Activated B cell treated with CpG ODN at 0.5 μM for 24 hours (primary cell): ENCODE measurements around the gene GLRX2. TPM values are rescaled to one million over a fixed set of nuclear protein-coding genes. Genes with fewer than 3 reads are reported as not detected.

Source experiments
- ATAC-seq: fragments of 200-7000 bp; cut with Tn5 transposase; one replicate; pipeline ENCODE4 v1.10.0; 2021; ENCODE audit warnings: low read depth, mild to moderate bottlenecking, moderate library complexity
- CTCF ChIA-PET: fragments of 350-600 bp; sonication (Branson Sonifier 250); formaldehyde crosslinking; loops from one replicate; lab custom pipeline; 2021; ENCODE audit warnings: antibody characterized with exemption; lab: Charles Lee
- POLR2A ChIA-PET: fragments of 350-600 bp; sonication (Branson Sonifier 250); formaldehyde crosslinking; loops from one replicate; lab custom pipeline; 2021; ENCODE audit warnings: antibody characterized with exemption; lab: Charles Lee
- DNase-seq: peaks from one replicate; pipeline ENCODE4 v3.0.0; 2022
- H3K27ac Mint-ChIP-seq: one replicate; pipeline ENCODE4 v1.8.0; 2020; ENCODE audit warnings: mixed read lengths
- H3K27me3 Mint-ChIP-seq: one replicate; pipeline ENCODE4 v1.8.0; 2021; ENCODE audit warnings: mixed read lengths
- H3K36me3 Mint-ChIP-seq: one replicate; pipeline ENCODE4 v1.8.0; 2021; ENCODE audit warnings: low read depth, mixed read lengths
- H3K4me1 Mint-ChIP-seq: one replicate; pipeline ENCODE4 v1.8.0; 2021; ENCODE audit warnings: mixed read lengths
- H3K4me3 Mint-ChIP-seq: one replicate; pipeline ENCODE4 v1.8.0; 2020; ENCODE audit warnings: mild to moderate bottlenecking, mixed read lengths
- H3K9me3 Mint-ChIP-seq: one replicate; pipeline ENCODE4 v1.8.0; 2020; ENCODE audit warnings: mixed read lengths
- CTCF ChIP-seq: fragments of 200-600 bp; IDR thresholded peaks from one replicate; pipeline ENCODE4 v1.8.0; 2022; ENCODE audit warnings: antibody characterized with exemption, mild to moderate bottlenecking
- intact Hi-C: fragments of 100-400 bp; cut with micrococcal nuclease; formaldehyde crosslinking; loops from one replicate; pipeline ENCODE4 v1.15.1; 2024
- total RNA-seq: library from RNA; stranded (reverse); gene quantifications from 2 replicates; pipeline ENCODE4 v1.2.3, GENCODE V29; 2022

GLRX2 gene
- total RNA-seq, 1 donor from 2014 or later = 14.4 TPM

- DNase-seq (no peak), ATAC-seq (no peak)
- ChIA-PET POLR2A (no interaction called here), CTCF (no interaction called here)
- Mint-ChIP-seq H3K27me3 (no peaks in the 10 kb centered on the region), H3K27ac (no peak overlapping the region), H3K4me1 (peaks cover 2% of the 10 kb centered on the region), H3K4me3 (no peak overlapping the region), H3K9me3 (no peaks in the 10 kb centered on the region), H3K36me3 (no peaks in the 10 kb centered on the region)
- no peak for TF ChIP-seq CTCF
- intact Hi-C loops = no loop called here
Measured at GRCh38 chr1:193110864-193111263, 5.7 kb upstream of the GLRX2 start.

- CTCF ChIA-PET = no interaction called here
- no peak for TF ChIP-seq CTCF
- POLR2A ChIA-PET = no interaction called here
- Mint-ChIP-seq H3K9me3 (no peaks in the 10 kb centered on the region), H3K27me3 (no peaks in the 10 kb centered on the region), H3K36me3 (no peaks in the 10 kb centered on the region), H3K4me1 (peaks cover 6% of the 10 kb centered on the region), H3K4me3 (no peak overlapping the region), H3K27ac (no peak overlapping the region)
- ATAC-seq (no peak), DNase-seq (no peak)
- intact Hi-C loops = no loop called here
Measured at GRCh38 chr1:193110246-193110645, 5.0 kb upstream of the GLRX2 start.

DNA sequence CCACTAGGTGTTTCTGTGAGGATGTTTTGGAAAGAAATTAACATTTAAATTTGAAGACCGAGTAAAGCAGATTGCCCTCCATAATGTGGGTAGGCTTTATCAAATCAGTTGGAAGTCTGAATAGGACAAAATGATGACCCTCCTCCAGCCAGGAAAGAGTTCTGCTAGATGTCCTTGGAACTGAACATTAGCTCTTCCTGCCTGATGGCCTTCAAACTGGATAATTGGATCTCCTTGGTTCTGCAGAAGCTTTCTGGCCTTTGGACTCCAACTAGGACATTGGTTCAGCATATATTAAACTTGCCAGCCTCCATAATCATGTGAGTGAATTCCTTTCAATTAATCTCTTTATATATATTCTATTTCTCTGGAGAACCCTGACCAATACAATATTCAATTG lies 4.4 kb upstream of the GLRX2 start:
- Mint-ChIP-seq H3K4me1 (peaks cover 6% of the 10 kb centered on the region), H3K27me3 (no peaks in the 10 kb centered on the region), H3K27ac (no peak overlapping the region), H3K4me3 (no peak overlapping the region), H3K36me3 (peaks cover 2% of the 10 kb centered on the region), H3K9me3 (no peaks in the 10 kb centered on the region)
- ATAC-seq (no peak), DNase-seq (no peak)
- TF ChIP-seq CTCF = no peak
- intact Hi-C loops = no loop called here
- CTCF ChIA-PET = no interaction called here
- POLR2A ChIA-PET = no interaction called here

GRCh38 chr1:193108471-193108870 lies 3.3 kb upstream of the GLRX2 start:
- Mint-ChIP-seq H3K36me3 (peaks cover 2% of the 10 kb centered on the region), H3K4me3 (no peak overlapping the region), H3K27ac (no peak overlapping the region), H3K27me3 (no peaks in the 10 kb centered on the region), H3K4me1 (peaks cover 16% of the 10 kb centered on the region), H3K9me3 (no peaks in the 10 kb centered on the region)
- TF ChIP-seq CTCF = no peak
- ChIA-PET CTCF (interaction anchor here (1.2 kb wide), 1 partner anchor 9 kb away, joined by 3 read pairs; no protein-coding TSS in a partner anchor), POLR2A (interaction anchor here (5.1 kb wide), 1 partner anchor 13 kb away, joined by 42 read pairs; the partner anchor contains the start of gene CDC73)
- ATAC-seq = no peak
- intact Hi-C loops = no loop called here
- DNase-seq = no peak

DNA sequence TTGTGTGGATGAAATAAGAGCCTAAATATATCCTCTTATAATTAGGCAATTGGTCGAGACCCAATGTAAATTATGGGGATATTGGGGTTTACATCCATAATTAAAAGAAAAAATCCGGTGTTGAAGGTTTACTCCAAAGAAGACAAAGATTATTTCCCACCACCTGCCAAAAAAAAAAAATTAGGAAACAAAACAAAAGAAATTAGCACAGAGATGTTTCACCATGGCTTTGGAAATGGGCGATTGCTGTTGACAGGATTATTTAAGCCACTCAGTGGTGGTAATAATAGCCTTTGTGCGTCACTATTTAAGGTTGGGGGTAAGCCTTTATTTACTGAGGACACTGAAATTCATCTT lies 585 bp upstream of the GLRX2 start:
- Mint-ChIP-seq H3K27ac (peak overlapping the region; percentile 32), H3K27me3 (no peaks in the 10 kb centered on the region), H3K4me3 (peak overlapping the region; percentile 93), H3K9me3 (no peaks in the 10 kb centered on the region), H3K4me1 (peaks cover 18% of the 10 kb centered on the region), H3K36me3 (peaks cover 4% of the 10 kb centered on the region)
- no peak for TF ChIP-seq CTCF
- ChIA-PET POLR2A (interaction anchor here (0.8 to 5.1 kb wide), 3 partner anchors 16 to 47 kb away, joined by 3 to 42 read pairs (median 22); partner anchors contain the start of genes CDC73, RO60 and UCHL5), CTCF (interaction anchor here (1.0 kb wide), 1 partner anchor 87 kb away, joined by 3 read pairs; no protein-coding TSS in a partner anchor)
- intact Hi-C loops = loop anchor here (1.0 kb wide), 3 partner anchors 17 to 296 kb away; partner anchors contain the start of genes CDC73, RGS2, RO60 and UCHL5
- DNase-seq = no peak
- no peak for ATAC-seq
